GM06990 (cell line): ENCODE data around the gene MUC2.

Source experiments
- DNase-seq: peaks from one replicate; pipeline ENCODE4 v3.0.0-alpha.2; 2011; ENCODE audit not compliant: insufficient read length; ENCODE audit errors: extremely low read depth
- H3K27me3 ChIP-seq: replicated peaks from 2 replicates; pipeline ENCODE4 v1.6.0; 2011; ENCODE audit warnings: low read length; ENCODE audit not compliant: control insufficient read depth, insufficient read depth
- H3K36me3 ChIP-seq: 2 replicates; pipeline ENCODE4 v1.5.1; 2011; ENCODE audit warnings: low read length; ENCODE audit not compliant: control insufficient read depth, insufficient read depth
- H3K4me3 ChIP-seq: replicated peaks from 2 replicates; pipeline ENCODE4 v1.5.1; 2011; ENCODE audit warnings: low read depth, mild to moderate bottlenecking, control low read depth, low read length
- CTCF ChIP-seq: IDR thresholded peaks from 2 replicates; pipeline ENCODE4 v1.5.1; 2011; ENCODE audit warnings: low read length, control low read depth, mild to moderate bottlenecking, inconsistent platforms; ENCODE audit not compliant: insufficient read depth, poor library complexity, severe bottlenecking

The MUC2 gene

GRCh38 chr11:1048375-1049070 lies 26.2 kb upstream of the MUC2 start:
- TF ChIP-seq CTCF = no peak
- no peak for DNase-seq
- H3K36me3 ChIP-seq = no peaks in the 10 kb centered on the region
- no peaks in the 10 kb centered on the region; the same call in 1 of the 2 replicates for H3K27me3 ChIP-seq
- no peak overlapping the region for H3K4me3 ChIP-seq

GRCh38 chr11:1049071-1049405 lies 25.6 kb upstream of the MUC2 start:
- H3K4me3 ChIP-seq = no peak overlapping the region
- TF ChIP-seq CTCF = no peak
- no peak for DNase-seq
- H3K27me3 ChIP-seq = no peaks in the 10 kb centered on the region; the same call in 1 of the 2 replicates
- no peaks in the 10 kb centered on the region for H3K36me3 ChIP-seq

GRCh38 chr11:1049431-1049891 lies 25.2 kb upstream of the MUC2 start:
- Histone ChIP-seq H3K27me3 (no peaks in the 10 kb centered on the region; the same call in 1 of the 2 replicates), H3K4me3 (no peak overlapping the region), H3K36me3 (no peaks in the 10 kb centered on the region)
- TF ChIP-seq CTCF = no peak
- DNase-seq = no peak

GRCh38 chr11:1049911-1050580 lies 24.6 kb upstream of the MUC2 start:
- Histone ChIP-seq H3K36me3 (no peaks in the 10 kb centered on the region), H3K27me3 (no peaks in the 10 kb centered on the region; the same call in 1 of the 2 replicates)

GRCh38 chr11:1050581-1051355 lies 23.9 kb upstream of the MUC2 start:
- H3K27me3 ChIP-seq = no peaks in the 10 kb centered on the region; the same call in 1 of the 2 replicates
- H3K4me3 ChIP-seq = no peak overlapping the region
- peak; percentile 97 for TF ChIP-seq CTCF
- H3K36me3 ChIP-seq = no peaks in the 10 kb centered on the region
- DNase-seq = peak; percentile 76

More at GRCh38 chr11:1049911-1050580, 24.6 kb upstream of the MUC2 start:
- H3K4me3 ChIP-seq = no peak overlapping the region
- peak; percentile 1 for DNase-seq
- no peak for TF ChIP-seq CTCF
